GM21360 (cell line): ENCODE results near the gene L3MBTL2.
"Not testable (repeated sequence)": the region's sequence is repeated elsewhere in the genome, so short reads cannot be mapped to it uniquely, and the experiment has no call there.

ENCODE experiments used
- ATAC-seq: cut with Tn5 transposase; IDR thresholded peaks from one replicate; pipeline ENCODE4 v1.9.1; 2021; ENCODE audit warnings: mild to moderate bottlenecking, moderate library complexity; ENCODE audit not compliant: unreplicated experiment

Gene L3MBTL2

GRCh38 chr22:41240377-41241132 lies 35.4 kb downstream of the L3MBTL2 start, which contains the start of gene CHADL:
TSS of gene CHADL (minus strand) at chr22:41240931. CDS start at chr22:41240881, 50 bp downstream.
- ATAC-seq, result no peak

- ATAC-seq, result no peak
Observed at GRCh38 chr22:41241133-41241676, 36.1 kb downstream of the L3MBTL2 start.

- ATAC-seq, result no peak
Observed at GRCh38 chr22:41242396-41243117, 37.4 kb downstream of the L3MBTL2 start.

- ATAC-seq, result no peak
Observed at GRCh38 chr22:41243361-41243760, 38.2 kb downstream of the L3MBTL2 start.

DNA sequence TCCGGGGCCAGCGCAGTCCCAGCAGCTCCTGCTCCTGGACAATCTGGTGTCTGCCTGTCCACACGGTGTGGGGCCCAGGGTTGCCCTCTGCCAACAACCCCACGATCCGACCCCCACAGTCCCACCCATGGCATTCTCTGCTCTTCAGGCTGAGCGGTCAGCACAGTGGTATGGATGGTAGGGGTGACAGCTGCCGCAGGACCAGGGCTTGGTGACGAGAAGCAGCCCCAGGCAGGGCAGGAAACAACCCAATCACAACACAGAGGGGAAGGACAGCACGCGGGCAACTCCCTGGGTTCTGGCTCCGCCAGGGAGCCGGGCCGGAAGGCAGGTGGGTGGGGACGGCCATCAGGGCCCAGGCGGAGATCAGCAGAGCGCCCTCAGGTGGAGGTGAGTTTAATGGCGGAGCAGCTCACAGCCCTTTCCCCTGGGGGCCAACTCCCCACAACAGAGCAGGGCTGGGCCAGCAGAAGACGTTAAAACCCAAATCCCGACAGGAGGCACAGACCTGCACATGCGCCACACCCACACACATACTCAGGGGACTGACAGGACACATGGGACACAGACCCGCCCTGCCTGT lies 40.9 kb downstream of the L3MBTL2 start:
- ATAC-seq, result no peak

DNA sequence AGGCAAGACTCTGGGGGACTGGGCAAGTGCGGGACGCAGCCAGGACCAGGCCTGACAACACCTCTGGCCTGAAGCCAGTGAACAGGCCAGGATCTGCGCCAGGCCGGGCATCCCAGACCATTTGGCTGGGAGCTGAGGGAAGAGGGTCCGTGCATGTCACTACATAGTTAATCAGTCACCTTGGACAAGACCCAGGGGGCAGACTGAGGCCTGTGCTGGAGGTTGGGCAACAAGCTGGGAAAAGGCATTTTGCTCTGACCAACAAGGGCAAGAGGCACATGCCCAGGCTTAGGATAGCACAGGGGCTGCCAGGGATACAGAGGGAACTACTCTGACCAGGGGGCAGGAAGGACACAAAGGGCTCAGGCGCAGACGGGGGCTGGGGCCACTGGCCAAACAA lies 42.6 kb downstream of the L3MBTL2 start:
- ATAC-seq, result no peak

DNA sequence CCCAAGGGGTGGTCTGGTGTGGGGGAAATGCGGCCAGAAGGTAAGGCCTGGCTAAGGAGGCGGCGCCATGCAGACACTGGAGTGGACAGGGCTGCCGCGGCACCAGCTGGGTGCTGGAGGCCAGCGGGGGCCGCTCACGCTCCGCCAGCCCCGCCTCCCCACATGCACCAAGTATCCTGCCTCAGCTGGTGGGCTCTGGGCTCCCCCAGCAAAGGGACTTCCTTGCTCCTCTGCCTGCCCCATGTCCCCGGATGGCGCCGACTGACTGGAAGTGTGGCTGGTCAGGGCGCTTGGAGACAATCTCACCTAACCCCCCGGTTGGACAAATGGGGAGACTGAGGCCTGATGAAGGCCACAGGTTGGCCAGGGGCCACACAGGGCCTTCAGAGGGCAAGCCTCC lies 43.2 kb downstream of the L3MBTL2 start:
- ATAC-seq, result no peak

GRCh38 chr22:41248758-41249157 lies 43.6 kb downstream of the L3MBTL2 start:
- no peak for ATAC-seq

DNA sequence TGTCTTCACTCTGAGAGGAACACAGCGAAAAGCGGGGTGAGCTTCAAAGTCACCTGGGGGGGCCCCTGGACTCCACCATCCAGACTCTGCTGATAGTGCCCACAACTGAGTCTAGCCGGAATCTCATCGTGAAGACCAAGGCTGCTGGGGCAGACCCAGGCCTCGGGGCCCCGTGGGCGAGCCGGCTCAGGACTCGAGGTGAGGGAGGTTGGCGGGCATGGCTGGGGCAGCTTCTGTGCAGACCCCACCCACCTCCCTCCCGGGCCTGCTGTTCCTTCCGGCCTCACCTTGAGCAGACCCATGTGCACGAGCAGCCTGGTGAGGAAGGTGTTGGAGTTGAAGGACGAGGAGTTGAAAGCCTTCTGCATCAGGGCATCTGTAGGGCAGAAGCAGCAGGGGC lies 44.3 kb downstream of the L3MBTL2 start:
- ATAC-seq, result no peak

DNA sequence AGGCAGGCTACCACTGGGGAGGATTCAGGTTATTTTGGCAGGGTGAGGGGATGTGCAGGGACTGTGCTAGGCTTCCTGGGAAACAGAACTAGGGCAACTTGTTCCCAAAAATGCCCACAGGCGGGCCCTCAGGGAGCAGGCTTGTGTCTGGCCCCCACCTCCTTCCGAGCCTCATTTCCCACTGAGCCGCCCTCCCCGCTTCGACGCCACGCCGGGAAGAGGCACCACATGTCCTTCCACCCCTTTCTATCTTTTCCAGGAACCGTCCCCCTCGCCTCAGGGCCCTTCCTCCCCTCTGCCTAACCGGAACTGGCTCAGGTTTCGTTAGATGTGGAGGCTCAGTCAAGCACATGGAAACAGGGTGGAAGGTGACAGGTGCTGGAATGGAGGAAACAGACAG lies 45.0 kb downstream of the L3MBTL2 start:
- no peak for ATAC-seq

- no peak for ATAC-seq
Observed at GRCh38 chr22:41252365-41252764, 47.3 kb downstream of the L3MBTL2 start.

DNA sequence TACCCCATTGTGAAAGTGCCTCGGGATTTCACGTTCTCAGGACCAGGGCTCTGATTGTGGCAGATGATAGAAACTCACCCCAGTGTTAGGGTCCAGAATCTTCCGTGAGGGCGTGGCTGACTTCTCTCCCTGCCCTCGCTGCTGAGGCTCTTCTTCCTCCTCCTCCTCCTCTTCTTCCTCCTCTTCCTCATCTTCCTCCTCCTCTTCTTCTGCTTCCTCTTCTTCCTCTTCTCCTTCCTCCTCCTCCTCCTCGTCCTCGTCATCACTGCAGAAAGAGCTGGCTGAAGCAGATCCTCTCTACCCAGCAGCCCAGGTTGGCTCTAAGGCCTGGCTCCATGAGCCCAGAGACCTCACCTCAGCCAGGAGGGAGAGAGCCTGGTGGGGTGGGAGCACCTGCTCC lies 49.1 kb downstream of the L3MBTL2 start:
- ATAC-seq, result no peak

DNA sequence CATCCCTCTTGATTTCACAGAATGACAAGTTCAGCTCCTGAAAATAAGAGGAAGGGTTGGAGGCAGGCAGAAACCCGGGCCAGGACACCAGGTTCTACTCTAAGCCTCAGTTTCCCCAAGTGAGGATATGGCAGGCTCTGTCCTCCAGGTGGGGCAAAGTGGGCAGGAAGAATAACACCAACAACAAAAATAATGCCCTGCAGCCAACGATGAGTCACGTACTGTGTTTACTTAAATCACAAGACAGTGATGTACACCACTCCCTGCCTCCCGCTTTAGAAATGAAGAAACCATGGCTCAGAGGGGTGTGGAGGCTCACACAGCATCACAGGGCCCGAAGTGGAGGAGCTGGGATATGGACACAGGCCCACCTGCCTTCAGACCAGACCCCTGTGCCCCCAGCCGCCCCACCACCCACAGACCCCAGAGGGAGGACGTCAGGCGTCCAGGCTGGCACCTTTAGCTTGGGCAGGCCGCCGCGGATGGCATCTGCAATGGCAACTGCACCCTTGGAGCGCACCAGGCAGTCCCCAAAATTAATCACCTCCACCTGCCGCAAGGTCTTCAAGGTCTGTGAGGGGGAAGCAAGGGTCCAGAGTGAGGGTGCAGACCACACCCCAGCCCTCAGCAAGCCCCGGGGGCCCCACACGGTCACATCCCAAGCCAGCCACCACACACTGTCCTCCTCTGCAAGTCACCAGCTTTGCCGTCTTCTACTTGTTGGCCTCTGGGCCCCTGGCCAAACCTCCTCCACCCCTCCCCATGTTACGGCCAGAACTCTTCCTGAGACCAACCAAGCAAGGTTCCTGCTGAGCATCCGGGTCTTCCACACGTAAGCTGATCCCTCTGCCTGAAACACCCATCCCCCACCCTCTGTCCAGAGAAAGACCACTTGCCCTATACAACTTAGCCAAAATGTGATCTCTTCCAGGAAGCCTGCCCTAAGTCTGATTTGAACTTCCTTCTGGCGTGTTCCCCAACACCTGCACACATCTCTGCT lies 51.4 kb downstream of the L3MBTL2 start:
- ATAC-seq, result no peak

DNA sequence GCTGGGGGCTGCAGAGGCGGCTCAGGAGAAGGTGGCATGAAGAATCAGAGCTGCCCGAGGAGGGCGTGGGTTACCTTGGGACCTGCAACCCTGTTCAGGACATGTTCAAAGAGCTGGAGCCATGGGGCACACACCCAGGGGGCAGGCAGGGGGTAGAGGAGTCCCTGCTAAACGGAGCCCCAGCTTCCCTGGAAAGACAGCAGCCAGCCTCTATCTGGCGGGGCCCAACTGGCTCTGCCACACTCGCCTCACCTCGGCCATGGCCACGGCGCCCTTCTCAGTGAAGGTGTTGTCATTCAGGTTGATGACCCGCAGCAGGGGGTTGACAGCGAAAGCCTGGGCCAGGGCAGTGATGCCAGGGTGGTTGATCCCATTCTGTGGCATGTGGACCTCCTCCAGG lies 52.6 kb downstream of the L3MBTL2 start:
- ATAC-seq, result no peak

DNA sequence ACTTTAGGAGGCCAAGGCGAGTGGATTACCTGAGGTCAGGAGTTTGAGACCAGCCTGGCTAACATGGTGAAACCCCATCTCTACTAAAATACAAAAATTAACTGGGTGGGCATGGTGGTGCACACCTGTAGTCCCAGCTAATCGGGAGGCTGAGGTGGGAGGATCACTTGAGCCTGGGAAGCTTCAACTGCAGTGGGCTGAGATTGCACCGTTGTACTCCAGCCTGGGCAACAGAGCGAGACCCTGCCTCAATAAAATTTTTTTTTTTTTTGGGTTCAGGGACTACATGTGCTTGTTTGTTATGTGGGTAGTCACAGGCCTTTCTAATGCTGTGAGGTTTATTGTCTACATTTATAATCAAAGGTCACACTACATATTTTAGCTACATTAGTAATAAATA lies 54.6 kb downstream of the L3MBTL2 start:
- ATAC-seq, result not testable (repeated sequence)

DNA sequence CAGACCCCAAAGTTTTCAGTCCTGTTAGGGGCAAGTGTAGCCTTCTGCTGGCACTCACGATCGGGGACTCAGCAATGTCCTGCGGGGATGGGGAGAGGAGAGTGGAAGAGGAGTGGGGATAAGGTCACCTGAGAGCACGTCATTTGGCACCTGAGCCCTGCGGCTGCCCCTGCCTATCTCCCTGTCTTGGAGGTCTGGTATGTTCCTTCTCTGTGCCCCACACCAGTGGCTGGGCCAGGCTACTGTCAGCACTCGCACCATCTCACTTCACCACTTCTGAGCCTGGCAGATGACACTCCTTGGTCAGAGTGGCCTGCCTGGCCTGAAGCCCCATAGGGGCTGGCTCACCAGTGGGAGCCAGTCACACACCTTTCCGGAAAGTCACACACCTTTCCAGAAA lies 55.8 kb downstream of the L3MBTL2 start:
- no peak for ATAC-seq

DNA sequence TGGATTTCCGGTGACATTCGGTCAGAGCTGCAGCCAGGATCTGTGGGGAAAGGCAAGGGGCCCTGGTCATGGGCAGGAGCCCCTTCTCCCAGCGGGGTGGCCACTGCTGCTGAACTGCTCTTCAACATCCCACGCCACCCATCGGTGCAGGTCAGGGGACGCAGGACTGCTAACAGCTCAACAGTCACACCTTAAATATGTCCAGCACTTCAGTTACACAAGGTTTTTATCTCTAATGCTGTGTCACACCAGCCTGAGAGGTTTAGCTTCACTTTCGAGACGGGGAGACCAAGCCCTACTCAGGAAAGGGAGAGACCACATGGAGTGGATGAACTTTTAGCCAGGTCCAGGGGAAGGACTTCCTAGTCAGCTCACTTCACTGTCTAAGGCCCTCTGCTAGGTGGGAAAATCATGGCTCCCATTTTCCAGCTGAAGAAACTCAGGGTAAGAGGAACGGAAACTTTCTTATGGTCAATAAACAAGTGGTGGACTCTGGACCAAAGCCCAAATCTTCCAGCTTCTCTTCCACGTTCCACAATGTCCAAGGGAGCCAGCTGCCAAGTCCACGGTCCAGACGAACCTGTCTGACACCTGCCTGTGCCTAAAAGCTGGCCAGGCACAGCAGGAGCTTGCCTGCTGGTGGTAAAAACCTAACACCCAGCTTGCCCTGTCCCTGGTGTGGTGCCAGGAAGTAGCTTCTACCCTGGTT lies 56.6 kb downstream of the L3MBTL2 start:
- ATAC-seq, result no peak

DNA sequence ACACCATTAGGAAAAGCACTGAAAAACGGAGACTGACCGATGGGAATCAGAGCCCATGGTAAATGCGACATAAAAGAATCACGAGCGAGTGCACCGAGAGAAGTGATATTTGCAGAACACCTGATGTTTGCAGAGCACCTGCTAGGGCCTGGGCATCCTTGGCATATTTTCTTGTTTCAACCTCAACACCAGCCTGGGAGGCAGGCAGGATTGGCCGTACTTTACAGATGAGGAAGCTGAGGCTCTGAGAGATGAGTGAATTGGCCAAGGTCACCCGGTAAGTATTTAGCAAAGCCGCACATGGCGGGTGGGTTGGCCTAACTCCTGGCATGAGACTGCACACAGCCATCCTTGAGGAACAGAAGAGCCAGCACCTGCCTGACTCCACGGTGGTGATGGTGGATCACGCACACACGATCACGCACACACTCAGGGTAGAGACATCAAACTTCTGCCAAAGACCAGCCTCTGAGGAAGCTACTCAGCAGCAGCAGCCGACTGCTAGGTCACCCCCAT lies 57.2 kb downstream of the L3MBTL2 start:
- ATAC-seq, result no peak

DNA sequence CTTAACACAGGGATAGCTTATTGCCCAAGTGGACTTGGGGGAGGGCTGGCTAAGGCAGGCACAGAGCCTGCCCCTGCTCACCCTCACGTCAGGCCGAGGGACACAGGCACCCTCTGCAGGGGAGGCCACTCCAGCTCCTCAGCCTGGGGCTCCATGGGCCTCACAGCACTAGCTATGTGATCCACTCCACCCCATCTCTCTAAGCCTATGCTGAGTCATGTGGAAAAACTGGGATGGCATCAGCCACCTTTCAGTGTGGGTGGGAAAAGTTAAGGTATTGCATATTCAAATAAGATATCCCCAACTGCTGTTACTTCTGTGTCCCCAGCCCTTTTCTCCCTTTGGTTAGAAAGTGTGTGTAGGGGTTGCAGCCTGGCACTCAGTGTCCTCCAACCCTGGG lies 58.6 kb downstream of the L3MBTL2 start:
- ATAC-seq, result no peak
